ENCODE measurements around the gene ZNF318. TPM values are rescaled to one million over a fixed set of nuclear protein-coding genes. Genes with fewer than 3 reads are reported as not detected.

Gene ZNF318
- total RNA-seq, 4 donors from 2014 or later = 3.8 to 38.0 (median 24.0) TPM

DNA sequence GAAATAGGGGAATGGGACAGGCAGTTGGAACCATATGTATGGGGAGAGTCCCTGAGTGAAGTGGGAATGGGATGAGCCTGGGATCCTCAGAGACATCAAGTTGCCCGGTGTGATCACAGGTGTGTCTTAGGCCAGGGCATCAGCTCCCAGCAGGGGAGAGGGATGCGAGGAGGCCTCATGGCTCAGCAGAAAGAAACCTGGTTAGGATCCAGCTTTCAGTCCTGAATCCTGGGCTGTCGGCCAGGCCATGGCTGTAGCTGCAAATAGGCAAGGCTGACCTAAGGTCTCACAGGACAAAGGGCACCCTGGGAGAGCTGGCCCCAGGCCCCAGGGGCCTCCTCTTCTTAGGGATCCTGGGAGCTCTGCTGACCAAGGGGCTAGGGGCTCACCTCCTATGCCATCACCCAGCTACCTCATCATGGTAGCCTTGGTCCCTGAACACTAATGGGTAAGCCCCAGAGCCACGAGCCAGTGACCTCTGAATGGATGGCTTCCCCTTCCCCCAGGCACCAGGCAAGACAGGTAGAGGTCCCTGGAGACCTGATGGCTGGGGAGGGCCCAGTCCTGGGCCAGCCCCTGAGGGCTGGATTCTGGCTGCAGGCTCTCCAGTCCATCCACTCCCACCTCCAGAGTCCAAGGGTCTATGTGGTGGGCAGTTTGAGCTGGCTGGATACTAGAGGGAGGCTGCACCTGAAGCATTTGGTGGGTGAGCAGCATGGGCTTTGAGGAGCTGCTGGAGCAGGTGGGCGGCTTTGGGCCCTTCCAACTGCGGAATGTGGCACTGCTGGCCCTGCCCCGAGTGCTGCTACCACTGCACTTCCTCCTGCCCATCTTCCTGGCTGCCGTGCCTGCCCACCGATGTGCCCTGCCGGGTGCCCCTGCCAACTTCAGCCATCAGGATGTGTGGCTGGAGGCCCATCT, 71.5 kb downstream of the ZNF318 start, which contains the start of gene SLC22A7:
SLC22A7 (plus strand) TSS at position 617 of the 921 bp plus-strand sequence; CDS start at position 716, 99 bp downstream.
- Histone ChIP-seq H3K36me3 (no peaks in the 10 kb centered on the region), H3K4me1 (no peaks in the 10 kb centered on the region), H3K27me3 (no peaks in the 10 kb centered on the region), H3K27ac (no peak within 1 kb of the TSS), H3K4me3 (no peak within 1 kb of the TSS), H3K9me3 (no peaks in the 10 kb centered on the region)
- TF ChIP-seq CTCF (IDR thresholded peaks at IDR 0.05) = no peak
- no peak for TF ChIP-seq POLR2A (IDR thresholded peaks at IDR 0.05)
- intact Hi-C loops (cut with DNase I; ENCODE audit: low total_unique reads) = no loop called here
- no peak for DNase-seq

DNA sequence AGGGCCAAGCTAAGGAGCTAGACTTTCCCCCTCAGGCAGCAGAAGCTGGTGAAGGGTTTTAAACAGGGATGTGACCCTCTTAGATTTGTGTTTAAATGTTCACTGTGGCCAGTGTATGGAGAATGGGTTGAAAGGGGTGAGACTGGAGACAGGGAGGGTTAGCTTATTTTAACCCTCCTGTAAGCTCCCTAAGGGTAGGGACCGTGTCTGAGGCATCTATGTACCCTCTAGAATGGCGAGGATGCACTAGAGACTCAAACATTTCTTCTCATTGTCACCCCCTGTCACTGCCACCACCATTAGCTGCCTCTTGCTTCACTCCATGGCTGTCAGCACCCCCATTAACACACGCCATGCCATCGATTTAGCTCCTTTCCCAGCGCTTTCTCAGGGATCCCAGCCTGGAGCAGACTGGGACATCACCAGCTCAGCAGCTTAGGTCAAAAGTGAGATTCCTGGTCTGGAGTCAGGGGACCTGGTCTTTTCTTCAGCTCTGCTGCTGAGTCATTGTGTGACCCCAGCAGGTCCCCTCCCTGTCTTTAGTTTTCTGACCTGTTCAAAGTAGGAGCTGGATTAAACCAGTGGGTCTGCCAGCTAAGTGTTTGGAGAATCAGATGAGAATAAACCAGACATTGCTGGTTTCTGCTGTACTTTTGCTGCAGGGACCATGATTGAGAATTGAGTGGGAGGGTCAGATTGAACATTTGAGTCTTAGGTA, 72.5 kb downstream of the ZNF318 start:
- no peak for DNase-seq
- Histone ChIP-seq H3K36me3 (no peaks in the 10 kb centered on the region), H3K4me1 (no peaks in the 10 kb centered on the region), H3K27me3 (no peaks in the 10 kb centered on the region), H3K27ac (no peak overlapping the region), H3K4me3 (no peak overlapping the region), H3K9me3 (no peaks in the 10 kb centered on the region)
- intact Hi-C loops (cut with DNase I; ENCODE audit: low total_unique reads) = no loop called here
- TF ChIP-seq CTCF (IDR thresholded peaks at IDR 0.05) = no peak
- TF ChIP-seq POLR2A (IDR thresholded peaks at IDR 0.05) = no peak

- no peak for DNase-seq
- intact Hi-C loops (cut with DNase I; ENCODE audit: low total_unique reads) = no loop called here
- H3K27ac ChIP-seq = no peak overlapping the region
- no peaks in the 10 kb centered on the region for H3K36me3 ChIP-seq
- no peaks in the 10 kb centered on the region for H3K4me1 ChIP-seq
- H3K27me3 ChIP-seq = no peaks in the 10 kb centered on the region
- no peak overlapping the region for H3K4me3 ChIP-seq
- no peak for TF ChIP-seq POLR2A (IDR thresholded peaks at IDR 0.05)
- no peak for TF ChIP-seq CTCF (IDR thresholded peaks at IDR 0.05)
- no peaks in the 10 kb centered on the region for H3K9me3 ChIP-seq
Observed at GRCh38 chr6:43295456-43295855, 74.0 kb downstream of the ZNF318 start.

- no peak for DNase-seq
- Histone ChIP-seq H3K27me3 (no peaks in the 10 kb centered on the region), H3K27ac (no peak overlapping the region), H3K4me3 (no peak overlapping the region), H3K4me1 (no peaks in the 10 kb centered on the region), H3K36me3 (no peaks in the 10 kb centered on the region), H3K9me3 (no peaks in the 10 kb centered on the region)
- TF ChIP-seq POLR2A (IDR thresholded peaks at IDR 0.05) (no peak), CTCF (IDR thresholded peaks at IDR 0.05) (no peak)
- intact Hi-C loops (cut with DNase I; ENCODE audit: low total_unique reads) = no loop called here
Observed at GRCh38 chr6:43294536-43294935, 74.9 kb downstream of the ZNF318 start.

DNA sequence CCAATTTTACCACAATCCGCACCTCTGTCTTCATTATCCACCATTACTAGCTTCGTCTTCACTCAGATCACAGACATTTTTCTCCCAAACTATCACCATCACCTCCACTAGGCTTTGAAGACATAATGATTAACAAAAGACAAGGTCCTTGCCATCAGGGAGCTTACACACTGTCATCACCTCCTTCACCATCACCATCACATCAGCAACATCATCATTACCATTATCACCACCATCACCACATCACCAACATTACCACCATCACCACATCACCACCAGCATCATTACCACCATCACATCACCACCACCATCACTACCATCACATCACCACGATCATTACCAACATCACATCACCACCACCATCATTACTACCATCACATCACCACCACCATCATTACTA, 75.7 kb downstream of the ZNF318 start:
- Histone ChIP-seq H3K4me3 (no peak overlapping the region), H3K9me3 (no peaks in the 10 kb centered on the region), H3K4me1 (no peaks in the 10 kb centered on the region), H3K27me3 (no peaks in the 10 kb centered on the region), H3K27ac (no peak overlapping the region), H3K36me3 (no peaks in the 10 kb centered on the region)
- DNase-seq = no peak
- intact Hi-C loops (cut with DNase I; ENCODE audit: low total_unique reads) = no loop called here
- no peak for TF ChIP-seq POLR2A (IDR thresholded peaks at IDR 0.05)
- TF ChIP-seq CTCF (IDR thresholded peaks at IDR 0.05) = no peak
